Ishikawa (cell line): ENCODE measurements around the gene GRID2.

Source experiments
- EGR1 ChIP-seq: IDR thresholded peaks from 2 replicates; pipeline ENCODE4 v1.6.1; 2012
- EP300 ChIP-seq: IDR thresholded peaks from 2 replicates; pipeline ENCODE4 v1.6.1; 2012; ENCODE audit warnings: borderline replicate concordance
- TAF1 ChIP-seq: IDR thresholded peaks from 2 replicates; pipeline ENCODE4 v1.6.1; 2012; ENCODE audit warnings: low read depth, mild to moderate bottlenecking
- TEAD4 ChIP-seq: IDR thresholded peaks from 2 replicates; pipeline ENCODE4 v1.6.1; 2012
- TF ChIP-seq, protein P1 (sequence below): IDR thresholded peaks from 2 replicates; pipeline ENCODE4 v1.6.1; 2012; ENCODE audit warnings: low read depth, mild to moderate bottlenecking

DNA sequence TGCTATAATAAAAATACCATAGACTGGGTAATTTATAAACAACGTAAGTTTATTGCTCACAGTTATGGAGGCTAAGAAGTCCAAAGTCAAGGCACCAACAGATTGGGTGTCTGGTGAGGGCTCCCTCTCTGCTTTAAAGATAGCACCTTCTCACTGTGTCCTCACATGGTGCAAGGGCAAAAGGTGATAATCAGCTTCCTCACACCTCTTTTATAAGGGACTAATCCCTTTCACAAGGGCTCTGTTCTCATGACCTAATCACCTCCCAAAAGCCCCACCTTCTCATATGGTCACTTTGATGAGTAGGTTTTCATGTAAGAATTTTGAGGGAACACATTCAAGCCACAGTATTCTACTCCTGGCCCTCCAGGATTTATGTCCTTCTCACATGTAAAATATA is 883.1 kb downstream of the GRID2 start:
- TF ChIP-seq EGR1 (no peak), TEAD4 (no peak), TAF1 (no peak), EP300 (no peak)
- TF ChIP-seq, protein P1, sequence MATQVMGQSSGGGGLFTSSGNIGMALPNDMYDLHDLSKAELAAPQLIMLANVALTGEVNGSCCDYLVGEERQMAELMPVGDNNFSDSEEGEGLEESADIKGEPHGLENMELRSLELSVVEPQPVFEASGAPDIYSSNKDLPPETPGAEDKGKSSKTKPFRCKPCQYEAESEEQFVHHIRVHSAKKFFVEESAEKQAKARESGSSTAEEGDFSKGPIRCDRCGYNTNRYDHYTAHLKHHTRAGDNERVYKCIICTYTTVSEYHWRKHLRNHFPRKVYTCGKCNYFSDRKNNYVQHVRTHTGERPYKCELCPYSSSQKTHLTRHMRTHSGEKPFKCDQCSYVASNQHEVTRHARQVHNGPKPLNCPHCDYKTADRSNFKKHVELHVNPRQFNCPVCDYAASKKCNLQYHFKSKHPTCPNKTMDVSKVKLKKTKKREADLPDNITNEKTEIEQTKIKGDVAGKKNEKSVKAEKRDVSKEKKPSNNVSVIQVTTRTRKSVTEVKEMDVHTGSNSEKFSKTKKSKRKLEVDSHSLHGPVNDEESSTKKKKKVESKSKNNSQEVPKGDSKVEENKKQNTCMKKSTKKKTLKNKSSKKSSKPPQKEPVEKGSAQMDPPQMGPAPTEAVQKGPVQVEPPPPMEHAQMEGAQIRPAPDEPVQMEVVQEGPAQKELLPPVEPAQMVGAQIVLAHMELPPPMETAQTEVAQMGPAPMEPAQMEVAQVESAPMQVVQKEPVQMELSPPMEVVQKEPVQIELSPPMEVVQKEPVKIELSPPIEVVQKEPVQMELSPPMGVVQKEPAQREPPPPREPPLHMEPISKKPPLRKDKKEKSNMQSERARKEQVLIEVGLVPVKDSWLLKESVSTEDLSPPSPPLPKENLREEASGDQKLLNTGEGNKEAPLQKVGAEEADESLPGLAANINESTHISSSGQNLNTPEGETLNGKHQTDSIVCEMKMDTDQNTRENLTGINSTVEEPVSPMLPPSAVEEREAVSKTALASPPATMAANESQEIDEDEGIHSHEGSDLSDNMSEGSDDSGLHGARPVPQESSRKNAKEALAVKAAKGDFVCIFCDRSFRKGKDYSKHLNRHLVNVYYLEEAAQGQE: no peak
